PC-9 (cell line): ENCODE measurements around the gene ERGIC1.

ENCODE experiments used
- EZH2 ChIP-seq: fragments of 200-600 bp; sonication (generic); IDR thresholded peaks from 2 replicates; pipeline ENCODE4 v1.8.0; 2017; ENCODE audit warnings: antibody characterized with exemption, low read depth
- TF ChIP-seq, protein P1 (sequence below): fragments of 200-600 bp; sonication (generic); conservative IDR thresholded peaks from 2 replicates; pipeline ENCODE4 v1.6.1; 2017; ENCODE audit warnings: mixed run types, antibody characterized with exemption, mild to moderate bottlenecking, moderate library complexity

DNA sequence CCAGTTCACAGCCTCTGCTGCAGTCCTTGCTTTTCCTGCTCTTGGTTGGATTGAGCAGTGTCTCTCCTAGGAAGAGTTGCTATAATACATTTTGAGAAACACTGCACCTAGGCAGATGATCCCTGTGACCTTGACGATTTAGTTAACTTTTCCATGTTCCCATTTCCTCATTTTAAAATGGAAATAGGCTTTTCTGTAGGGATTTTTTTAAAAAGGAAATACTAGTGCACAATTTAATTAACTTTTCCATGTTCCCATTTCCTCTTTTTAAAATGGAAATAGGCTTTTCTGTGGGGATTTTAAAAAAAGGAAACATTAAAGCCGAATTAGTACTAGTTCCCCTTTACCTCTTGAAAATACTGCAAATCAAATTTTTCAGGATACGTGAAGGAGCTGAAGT lies 154.2 kb downstream of the ERGIC1 start:
- TF ChIP-seq, protein P1, sequence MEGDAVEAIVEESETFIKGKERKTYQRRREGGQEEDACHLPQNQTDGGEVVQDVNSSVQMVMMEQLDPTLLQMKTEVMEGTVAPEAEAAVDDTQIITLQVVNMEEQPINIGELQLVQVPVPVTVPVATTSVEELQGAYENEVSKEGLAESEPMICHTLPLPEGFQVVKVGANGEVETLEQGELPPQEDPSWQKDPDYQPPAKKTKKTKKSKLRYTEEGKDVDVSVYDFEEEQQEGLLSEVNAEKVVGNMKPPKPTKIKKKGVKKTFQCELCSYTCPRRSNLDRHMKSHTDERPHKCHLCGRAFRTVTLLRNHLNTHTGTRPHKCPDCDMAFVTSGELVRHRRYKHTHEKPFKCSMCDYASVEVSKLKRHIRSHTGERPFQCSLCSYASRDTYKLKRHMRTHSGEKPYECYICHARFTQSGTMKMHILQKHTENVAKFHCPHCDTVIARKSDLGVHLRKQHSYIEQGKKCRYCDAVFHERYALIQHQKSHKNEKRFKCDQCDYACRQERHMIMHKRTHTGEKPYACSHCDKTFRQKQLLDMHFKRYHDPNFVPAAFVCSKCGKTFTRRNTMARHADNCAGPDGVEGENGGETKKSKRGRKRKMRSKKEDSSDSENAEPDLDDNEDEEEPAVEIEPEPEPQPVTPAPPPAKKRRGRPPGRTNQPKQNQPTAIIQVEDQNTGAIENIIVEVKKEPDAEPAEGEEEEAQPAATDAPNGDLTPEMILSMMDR: no peak
- no peak for TF ChIP-seq EZH2
